ENCODE results near the gene ZNF211. TPM values are rescaled to one million over a fixed set of nuclear protein-coding genes. Genes with fewer than 3 reads are reported as not detected.
A peak's percentile ranks its signal among the peaks of the same experiment; 100 is the strongest.

Gene ZNF211
- 20.0 TPM for polyA plus RNA-seq (2013, experiment 1 of 4)
- polyA plus RNA-seq (2013, experiment 2 of 4), result 22.7 TPM
- polyA plus RNA-seq (2013, experiment 3 of 4), result 20.5 TPM
- 23.0 TPM for polyA plus RNA-seq (2013, experiment 4 of 4)

- H3K9me3 ChIP-seq (ENCODE audit: control insufficient read depth, low read length), result no peaks in the 10 kb centered on the region
- H3K4me1 ChIP-seq (ENCODE audit: control insufficient read depth, insufficient read depth, low read length), result no peaks in the 10 kb centered on the region
- WGBS, 2 experiments, result 3% methylated on average over 59 of the region's 59 CpGs
- peak within 1 kb of the TSS; percentile 81 for H3K4me3 ChIP-seq (ENCODE audit: insufficient read depth, low read depth, low read length)
- no peak within 1 kb of the TSS for H3K27ac ChIP-seq (ENCODE audit: insufficient read depth, low read depth, low read length, poor library complexity, severe bottlenecking)
- H3K36me3 ChIP-seq (ENCODE audit: control insufficient read depth, insufficient read depth, low read length), result peaks cover 9% of the 10 kb centered on the region
- H3K27me3 ChIP-seq (ENCODE audit: control insufficient read depth, insufficient read depth, low read length, poor library complexity, severe bottlenecking), result no peaks in the 10 kb centered on the region
These were observed at the start of gene ZNF211 for GRCh38 chr19:57632987-57633831. Gene ZNF211 (plus strand): TSS chr19:57633168. CDS start chr19:57633347, 179 bp downstream.

GRCh38 chr19:57583521-57584416, 49.2 kb upstream of the ZNF211 start, which contains the start of gene ZIK1:
Gene ZIK1 (plus strand): TSS chr19:57584145. CDS start chr19:57584357, 212 bp downstream.
- Histone ChIP-seq H3K4me1 (ENCODE audit: control insufficient read depth, insufficient read depth, low read length) (no peaks in the 10 kb centered on the region), H3K27me3 (ENCODE audit: control insufficient read depth, insufficient read depth, low read length, poor library complexity, severe bottlenecking) (no peaks in the 10 kb centered on the region), H3K36me3 (ENCODE audit: control insufficient read depth, insufficient read depth, low read length) (peaks cover 21% of the 10 kb centered on the region), H3K27ac (ENCODE audit: insufficient read depth, low read depth, low read length, poor library complexity, severe bottlenecking) (peak within 1 kb of the TSS; percentile 32), H3K4me3 (ENCODE audit: insufficient read depth, low read depth, low read length) (peak within 1 kb of the TSS; percentile 83), H3K9me3 (ENCODE audit: control insufficient read depth, low read length) (peaks cover 3% of the 10 kb centered on the region)
- WGBS, 2 experiments, result 5% methylated on average over 76 of the region's 76 CpGs

GRCh38 chr19:57587529-57587928, 45.4 kb upstream of the ZNF211 start:
- H3K27me3 ChIP-seq (ENCODE audit: control insufficient read depth, insufficient read depth, low read length, poor library complexity, severe bottlenecking), result no peaks in the 10 kb centered on the region
- H3K9me3 ChIP-seq (ENCODE audit: control insufficient read depth, low read length), result peaks cover 14% of the 10 kb centered on the region
- H3K4me1 ChIP-seq (ENCODE audit: control insufficient read depth, insufficient read depth, low read length), result no peaks in the 10 kb centered on the region
- H3K36me3 ChIP-seq (ENCODE audit: control insufficient read depth, insufficient read depth, low read length), result peaks cover 55% of the 10 kb centered on the region
- 95% methylated on average over 1 of the region's 1 CpG for WGBS, 2 experiments
- H3K27ac ChIP-seq (ENCODE audit: insufficient read depth, low read depth, low read length, poor library complexity, severe bottlenecking), result no peak overlapping the region
- no peak overlapping the region for H3K4me3 ChIP-seq (ENCODE audit: insufficient read depth, low read depth, low read length)

DNA sequence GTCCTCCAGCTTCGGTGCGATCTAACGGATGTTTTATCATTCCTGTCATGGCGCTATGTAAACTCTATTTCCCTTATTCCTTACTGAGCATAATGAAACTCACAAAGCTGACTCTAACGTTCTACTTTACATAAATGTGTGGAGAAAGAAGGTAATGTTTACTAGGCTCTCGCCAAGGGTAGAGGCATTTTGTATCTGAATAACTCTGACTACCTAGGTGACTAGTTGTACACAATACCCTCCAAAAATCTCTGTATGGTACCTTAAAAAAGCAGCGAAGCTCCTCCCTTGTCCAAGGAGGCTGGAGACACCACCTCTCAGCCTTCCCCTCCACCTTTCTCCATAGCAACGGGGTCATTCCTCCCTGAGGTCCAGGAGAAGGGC, 33.6 kb upstream of the ZNF211 start:
- peak overlapping the region; percentile 92 for H3K4me3 ChIP-seq (ENCODE audit: insufficient read depth, low read depth, low read length)

GRCh38 chr19:57599761-57600383, 33.1 kb upstream of the ZNF211 start, which contains the start of gene ZNF530:
Gene ZNF530 (plus strand): TSS chr19:57599885. CDS start chr19:57604346, 4,461 bp downstream.
- no peaks in the 10 kb centered on the region for H3K27me3 ChIP-seq (ENCODE audit: control insufficient read depth, insufficient read depth, low read length, poor library complexity, severe bottlenecking)
- H3K36me3 ChIP-seq (ENCODE audit: control insufficient read depth, insufficient read depth, low read length), result no peaks in the 10 kb centered on the region
- 0 to 1% methylated on average over 53 of the region's 53 CpGs for WGBS, 2 experiments
- peak within 1 kb of the TSS; percentile 92 for H3K4me3 ChIP-seq (ENCODE audit: insufficient read depth, low read depth, low read length)
- H3K27ac ChIP-seq (ENCODE audit: insufficient read depth, low read depth, low read length, poor library complexity, severe bottlenecking), result no peak within 1 kb of the TSS
- no peaks in the 10 kb centered on the region for H3K9me3 ChIP-seq (ENCODE audit: control insufficient read depth, low read length)
- H3K4me1 ChIP-seq (ENCODE audit: control insufficient read depth, insufficient read depth, low read length), result peaks cover 5% of the 10 kb centered on the region

More for the DNA sequence above, 33.6 kb upstream of the ZNF211 start:
- Histone ChIP-seq H3K9me3 (ENCODE audit: control insufficient read depth, low read length) (no peaks in the 10 kb centered on the region), H3K4me1 (ENCODE audit: control insufficient read depth, insufficient read depth, low read length) (peaks cover 5% of the 10 kb centered on the region), H3K27me3 (ENCODE audit: control insufficient read depth, insufficient read depth, low read length, poor library complexity, severe bottlenecking) (no peaks in the 10 kb centered on the region), H3K36me3 (ENCODE audit: control insufficient read depth, insufficient read depth, low read length) (no peaks in the 10 kb centered on the region), H3K27ac (ENCODE audit: insufficient read depth, low read depth, low read length, poor library complexity, severe bottlenecking) (no peak overlapping the region)
- 65 to 68% methylated on average over 6 to 8 of the region's 8 CpGs for WGBS, 2 experiments

DNA sequence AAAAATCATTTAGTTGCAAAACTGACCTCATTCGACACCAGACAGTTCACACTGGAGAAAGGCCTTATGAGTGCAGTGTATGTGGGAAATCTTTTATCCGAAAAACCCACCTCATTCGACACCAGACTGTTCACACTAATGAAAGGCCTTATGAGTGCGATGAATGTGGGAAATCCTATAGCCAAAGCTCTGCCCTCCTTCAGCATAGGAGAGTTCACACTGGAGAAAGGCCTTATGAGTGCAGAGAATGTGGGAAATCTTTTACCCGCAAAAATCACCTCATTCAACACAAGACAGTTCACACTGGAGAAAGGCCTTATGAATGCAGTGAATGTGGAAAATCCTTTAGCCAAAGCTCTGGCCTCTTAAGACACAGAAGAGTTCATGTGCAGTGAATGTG, 26.0 kb upstream of the ZNF211 start:
- no peaks in the 10 kb centered on the region for H3K9me3 ChIP-seq (ENCODE audit: control insufficient read depth, low read length)
- 93 to 97% methylated on average over 4 to 5 of the region's 5 CpGs for WGBS, 2 experiments
- H3K4me3 ChIP-seq (ENCODE audit: insufficient read depth, low read depth, low read length), result no peak overlapping the region
- peaks cover 10% of the 10 kb centered on the region for H3K36me3 ChIP-seq (ENCODE audit: control insufficient read depth, insufficient read depth, low read length)
- H3K27ac ChIP-seq (ENCODE audit: insufficient read depth, low read depth, low read length, poor library complexity, severe bottlenecking), result no peak overlapping the region
- H3K27me3 ChIP-seq (ENCODE audit: control insufficient read depth, insufficient read depth, low read length, poor library complexity, severe bottlenecking), result no peaks in the 10 kb centered on the region
- no peaks in the 10 kb centered on the region for H3K4me1 ChIP-seq (ENCODE audit: control insufficient read depth, insufficient read depth, low read length)

GRCh38 chr19:57611113-57611512, 21.9 kb upstream of the ZNF211 start:
- WGBS, 2 experiments, result 92 to 93% methylated on average over 4 of the region's 4 CpGs
- Histone ChIP-seq H3K4me1 (ENCODE audit: control insufficient read depth, insufficient read depth, low read length) (no peaks in the 10 kb centered on the region), H3K9me3 (ENCODE audit: control insufficient read depth, low read length) (peaks cover 3% of the 10 kb centered on the region), H3K36me3 (ENCODE audit: control insufficient read depth, insufficient read depth, low read length) (peaks cover 15% of the 10 kb centered on the region), H3K27me3 (ENCODE audit: control insufficient read depth, insufficient read depth, low read length, poor library complexity, severe bottlenecking) (no peaks in the 10 kb centered on the region), H3K27ac (ENCODE audit: insufficient read depth, low read depth, low read length, poor library complexity, severe bottlenecking) (no peak overlapping the region), H3K4me3 (ENCODE audit: insufficient read depth, low read depth, low read length) (no peak overlapping the region)

DNA sequence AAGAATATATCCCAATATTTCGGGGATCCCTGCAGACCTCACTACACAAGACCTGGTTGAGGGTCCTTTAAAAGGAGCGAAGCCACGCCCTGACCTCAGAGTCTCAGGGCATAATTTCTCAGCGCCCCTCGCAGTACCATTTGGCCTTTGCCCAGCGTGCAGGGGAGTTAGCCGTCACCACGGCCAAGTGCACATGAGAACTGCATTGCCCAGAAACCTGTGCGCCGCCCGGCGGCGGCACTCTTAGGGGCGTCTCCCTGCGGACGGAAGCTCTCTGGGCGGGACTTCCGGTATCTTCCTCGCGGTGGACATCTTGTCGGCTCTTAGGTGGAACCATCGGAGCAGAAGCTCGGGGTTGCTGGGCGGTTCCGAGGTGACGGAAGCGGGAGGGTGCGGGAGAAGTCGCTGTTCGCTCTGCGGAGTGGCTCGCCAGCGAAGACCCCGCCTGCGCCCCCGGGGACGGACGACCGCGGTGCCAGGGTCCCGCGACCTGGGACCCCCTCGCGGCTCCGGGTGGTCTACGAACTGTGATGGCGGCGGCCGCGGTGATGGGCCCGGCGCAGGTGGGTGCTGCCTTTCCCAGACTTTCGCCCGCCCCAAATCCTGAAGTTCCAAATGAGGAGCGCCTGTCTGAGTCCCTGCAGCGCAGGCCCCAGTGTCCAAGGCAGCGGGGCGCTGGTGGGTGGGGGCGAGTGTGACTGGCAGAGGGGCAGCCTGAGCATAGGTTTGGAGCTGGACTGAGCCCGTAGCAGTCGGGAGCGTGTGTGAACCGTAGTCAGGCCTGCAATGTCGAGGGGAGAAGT, 18.8 kb upstream of the ZNF211 start, which contains the start of gene ZNF134:
TSS of gene ZNF134 (plus strand) at position 302 of the 803 bp plus-strand sequence. CDS start 5,227 bp downstream, outside the sequence.
- peak within 1 kb of the TSS; percentile 100 for H3K4me3 ChIP-seq (ENCODE audit: insufficient read depth, low read depth, low read length)
- peaks cover 3% of the 10 kb centered on the region for H3K9me3 ChIP-seq (ENCODE audit: control insufficient read depth, low read length)
- H3K27me3 ChIP-seq (ENCODE audit: control insufficient read depth, insufficient read depth, low read length, poor library complexity, severe bottlenecking), result no peaks in the 10 kb centered on the region
- 2% methylated on average over 64 of the region's 64 CpGs for WGBS, 2 experiments
- no peaks in the 10 kb centered on the region for H3K4me1 ChIP-seq (ENCODE audit: control insufficient read depth, insufficient read depth, low read length)
- H3K36me3 ChIP-seq (ENCODE audit: control insufficient read depth, insufficient read depth, low read length), result peaks cover 40% of the 10 kb centered on the region
- peak within 1 kb of the TSS; percentile 48 for H3K27ac ChIP-seq (ENCODE audit: insufficient read depth, low read depth, low read length, poor library complexity, severe bottlenecking)

DNA sequence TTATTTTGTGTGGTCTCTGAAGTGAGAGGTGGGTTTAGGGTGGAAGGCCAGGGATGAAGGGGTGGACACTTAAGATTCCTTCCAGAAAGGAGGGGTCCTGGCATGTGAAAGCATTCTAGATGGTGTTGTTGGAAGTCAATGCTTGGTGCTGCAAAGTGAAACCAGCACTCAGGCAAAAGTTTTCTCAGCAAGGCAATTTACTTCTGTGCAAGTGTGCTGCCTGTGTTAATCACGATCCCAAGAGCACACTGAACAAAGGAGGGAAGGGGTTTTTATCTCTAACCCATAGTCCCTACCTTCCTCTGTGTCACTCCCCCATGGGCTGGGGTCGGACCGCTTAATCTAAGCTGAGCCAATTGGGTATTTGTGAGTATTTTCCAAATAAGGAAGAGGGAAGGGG, 17.6 kb upstream of the ZNF211 start:
- H3K4me3 ChIP-seq (ENCODE audit: insufficient read depth, low read depth, low read length), result peak overlapping the region; percentile 100
- H3K27me3 ChIP-seq (ENCODE audit: control insufficient read depth, insufficient read depth, low read length, poor library complexity, severe bottlenecking), result no peaks in the 10 kb centered on the region
- no peak overlapping the region for H3K27ac ChIP-seq (ENCODE audit: insufficient read depth, low read depth, low read length, poor library complexity, severe bottlenecking)
- H3K9me3 ChIP-seq (ENCODE audit: control insufficient read depth, low read length), result peaks cover 10% of the 10 kb centered on the region
- peaks cover 52% of the 10 kb centered on the region for H3K36me3 ChIP-seq (ENCODE audit: control insufficient read depth, insufficient read depth, low read length)
- no peaks in the 10 kb centered on the region for H3K4me1 ChIP-seq (ENCODE audit: control insufficient read depth, insufficient read depth, low read length)
- 98 to 100% methylated on average over 3 of the region's 3 CpGs for WGBS, 2 experiments

Data from ectodermal cell (in vitro differentiated cells).